ENCODE results near the gene SRD5A3. TPM values are rescaled to one million over a fixed set of nuclear protein-coding genes. Genes with fewer than 3 reads are reported as not detected.

The SRD5A3 gene
- total and polyA plus RNA-seq, 2 experiments from 2014 or later: 5.9 to 24.1 TPM

- no peaks in the 10 kb centered on the region for H3K27me3 ChIP-seq
- H3K9me3 ChIP-seq (ENCODE audit: low read depth): no peaks in the 10 kb centered on the region
- H3K4me1 ChIP-seq (ENCODE audit: low read depth): peaks cover 29% of the 10 kb centered on the region
- TF ChIP-seq CTCF (IDR thresholded peaks at IDR 0.05; ENCODE audit: low read depth, low read length): no peak
- no peaks in the 10 kb centered on the region for H3K36me3 ChIP-seq
- H3K27ac ChIP-seq: peak overlapping the region; percentile 91
- peak overlapping the region; percentile 93 for H3K4me3 ChIP-seq
- DNase-seq (ENCODE audit: low read depth in 1 of 2, low spot score in 1 of 2): peak; percentile 58 to 77
Measured at GRCh38 chr4:55396308-55397125, 50.5 kb downstream of the SRD5A3 start.

DNA sequence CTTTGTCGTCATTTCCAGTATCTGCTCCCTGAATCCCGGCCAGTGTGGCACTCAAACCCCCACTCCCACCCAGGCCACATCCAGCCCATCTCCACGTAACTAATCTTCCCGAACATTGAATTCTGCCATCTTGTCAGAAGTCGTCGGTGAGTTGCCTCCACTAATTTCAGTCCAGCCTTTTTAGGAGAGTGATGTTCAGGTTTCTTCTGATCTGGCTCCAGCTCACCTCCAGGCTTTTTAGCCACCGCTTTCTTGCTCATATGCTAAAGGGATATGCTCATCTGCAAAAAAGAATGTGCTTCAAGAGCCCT lies 51.0 kb downstream of the SRD5A3 start:
- no peak for TF ChIP-seq CTCF (IDR thresholded peaks at IDR 0.05; ENCODE audit: low read depth, low read length)
- peak overlapping the region; percentile 91 for H3K27ac ChIP-seq
- no peaks in the 10 kb centered on the region for H3K27me3 ChIP-seq
- H3K4me3 ChIP-seq: peak overlapping the region; percentile 93
- peaks cover 29% of the 10 kb centered on the region for H3K4me1 ChIP-seq (ENCODE audit: low read depth)
- H3K36me3 ChIP-seq: no peaks in the 10 kb centered on the region
- peak in 1 of 2 donors; percentile 67 for DNase-seq (ENCODE audit: low read depth in 1 of 2, low spot score in 1 of 2)
- H3K9me3 ChIP-seq (ENCODE audit: low read depth): no peaks in the 10 kb centered on the region

DNA sequence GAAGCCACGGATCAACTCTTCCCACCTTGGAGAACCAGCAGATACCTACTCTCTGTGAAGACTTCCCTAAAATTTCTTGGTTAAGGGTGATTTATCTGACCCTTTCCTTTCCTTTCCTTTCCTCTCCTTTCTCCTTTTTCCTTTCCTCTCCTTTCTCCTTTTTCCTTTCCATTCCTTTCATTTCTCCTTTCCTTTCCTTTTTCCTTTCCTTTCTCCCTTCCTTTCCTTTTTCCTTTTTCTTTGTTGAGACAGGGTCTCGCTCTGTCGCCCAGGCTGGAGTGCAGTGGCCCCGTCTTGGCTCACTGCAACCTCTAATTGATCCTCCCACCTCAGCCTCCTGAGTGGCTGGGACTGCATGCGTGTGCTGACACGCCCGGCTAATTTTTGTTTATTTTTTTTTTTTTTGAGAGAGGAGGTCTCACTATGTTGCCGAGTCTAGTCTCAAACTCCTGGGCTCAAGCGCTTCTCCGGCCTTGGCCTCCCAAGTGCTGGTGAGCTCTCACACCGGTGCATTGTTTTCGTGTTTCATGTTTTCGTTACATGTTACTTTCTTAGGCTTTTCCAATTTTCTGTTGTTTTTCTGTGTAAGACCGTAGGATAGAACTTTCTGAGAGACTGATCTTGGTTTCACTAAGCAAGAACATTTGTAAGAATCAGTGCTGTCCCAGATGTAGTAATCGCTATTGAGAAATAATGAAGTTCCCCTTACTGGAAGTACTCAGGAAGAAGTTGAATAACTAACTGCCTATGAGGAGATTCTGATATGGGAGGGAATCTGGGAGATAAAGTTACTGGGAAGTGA lies 51.7 kb downstream of the SRD5A3 start:
- no peaks in the 10 kb centered on the region for H3K36me3 ChIP-seq
- no peak overlapping the region for H3K27ac ChIP-seq
- no peak for TF ChIP-seq CTCF (IDR thresholded peaks at IDR 0.05; ENCODE audit: low read depth, low read length)

DNA sequence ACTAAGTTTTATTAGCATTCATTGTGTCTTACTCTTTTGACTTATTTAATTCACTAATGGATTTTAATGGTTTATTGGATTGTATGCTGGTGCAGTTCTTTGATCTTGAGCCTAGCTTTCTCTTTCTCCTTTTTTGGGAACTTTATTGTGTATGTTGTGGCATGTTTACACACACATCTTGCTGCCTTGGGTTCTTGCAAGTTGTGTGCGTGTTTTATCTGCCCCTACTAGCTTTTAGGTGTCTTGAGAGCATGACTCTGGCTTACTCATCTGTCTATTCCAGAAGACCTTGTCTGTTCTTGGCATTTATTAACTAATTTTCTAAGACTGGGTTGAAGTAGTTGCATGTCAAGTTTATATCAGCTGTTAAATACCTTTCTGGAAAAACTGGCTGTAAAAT lies 52.4 kb downstream of the SRD5A3 start:
- Histone ChIP-seq H3K27me3 (no peaks in the 10 kb centered on the region), H3K36me3 (no peaks in the 10 kb centered on the region), H3K9me3 (ENCODE audit: low read depth) (no peaks in the 10 kb centered on the region), H3K4me1 (ENCODE audit: low read depth) (peaks cover 29% of the 10 kb centered on the region), H3K4me3 (peak overlapping the region; percentile 93), H3K27ac (no peak overlapping the region)
- peak in 1 of 2 donors; percentile 38 for DNase-seq (ENCODE audit: low read depth in 1 of 2, low spot score in 1 of 2)
- no peak for TF ChIP-seq CTCF (IDR thresholded peaks at IDR 0.05; ENCODE audit: low read depth, low read length)

More for the DNA sequence above, 51.7 kb downstream of the SRD5A3 start:
- Histone ChIP-seq H3K4me1 (ENCODE audit: low read depth) (peaks cover 29% of the 10 kb centered on the region), H3K4me3 (peak overlapping the region; percentile 93), H3K27me3 (no peaks in the 10 kb centered on the region), H3K9me3 (ENCODE audit: low read depth) (no peaks in the 10 kb centered on the region)
- peak in 1 of 2 donors; percentile 87 for DNase-seq (ENCODE audit: low read depth in 1 of 2, low spot score in 1 of 2)

- Histone ChIP-seq H3K27ac (no peak overlapping the region), H3K27me3 (no peaks in the 10 kb centered on the region), H3K36me3 (no peaks in the 10 kb centered on the region), H3K4me1 (ENCODE audit: low read depth) (peaks cover 29% of the 10 kb centered on the region), H3K4me3 (peak overlapping the region; percentile 93), H3K9me3 (ENCODE audit: low read depth) (no peaks in the 10 kb centered on the region)
- DNase-seq (ENCODE audit: low read depth in 1 of 2, low spot score in 1 of 2): peak; percentile 6 to 27
- TF ChIP-seq CTCF (IDR thresholded peaks at IDR 0.05; ENCODE audit: low read depth, low read length): no peak
Measured at GRCh38 chr4:55398966-55399365, 52.9 kb downstream of the SRD5A3 start.

Data from cardiac muscle cell (in vitro differentiated cells and primary cell).